Coronary artery (tissue), 2 donors: ENCODE data around the gene KCNMA1.

Experiments
- DNase-seq: peaks from one replicate; pipeline ENCODE4 v3.0.0-alpha.2; 2017; ENCODE audit warnings: low spot score
- H3K27ac ChIP-seq, 2 donors: fragments of 200-600 bp; sonication (generic); one replicate each; pipeline ENCODE4 v1.5.1; 2016 to 2019
- H3K4me3 ChIP-seq: fragments of 200-600 bp; sonication (generic); 2 replicates; pipeline ENCODE4 v1.5.1; 2016; ENCODE audit warnings: mild to moderate bottlenecking, moderate library complexity
- CTCF ChIP-seq: fragments of 200-600 bp; sonication (generic); IDR thresholded peaks from one replicate; pipeline ENCODE4 v1.5.1; 2019; ENCODE audit warnings: antibody characterized with exemption

KCNMA1 gene

GRCh38 chr10:77319557-77319956, 318.1 kb downstream of the KCNMA1 start:
- DNase-seq, result no peak
- Histone ChIP-seq H3K27ac (no peak overlapping the region), H3K4me3 (no peak overlapping the region)
- no peak for TF ChIP-seq CTCF

GRCh38 chr10:77318739-77319138, 318.9 kb downstream of the KCNMA1 start:
- Histone ChIP-seq H3K4me3 (no peak overlapping the region), H3K27ac (no peak overlapping the region)
- no peak for DNase-seq

GRCh38 chr10:77317221-77317620, 320.4 kb downstream of the KCNMA1 start:
- DNase-seq, result no peak
- Histone ChIP-seq H3K4me3 (no peak overlapping the region), H3K27ac (no peak overlapping the region)
- TF ChIP-seq CTCF, result no peak

More at GRCh38 chr10:77318739-77319138, 318.9 kb downstream of the KCNMA1 start:
- TF ChIP-seq CTCF, result no peak

GRCh38 chr10:77315496-77316129, 322.0 kb downstream of the KCNMA1 start:
- no peak for TF ChIP-seq CTCF
- no peak overlapping the region for H3K27ac ChIP-seq

GRCh38 chr10:77313066-77313750, 324.4 kb downstream of the KCNMA1 start:
- no peak for TF ChIP-seq CTCF
- Histone ChIP-seq H3K4me3 (no peak overlapping the region), H3K27ac (no peak overlapping the region)
- no peak for DNase-seq

More at GRCh38 chr10:77315496-77316129, 322.0 kb downstream of the KCNMA1 start:
- no peak overlapping the region for H3K4me3 ChIP-seq
- DNase-seq, result no peak

- no peak for TF ChIP-seq CTCF
Observed at GRCh38 chr10:77311186-77311585, 326.4 kb downstream of the KCNMA1 start.

More at GRCh38 chr10:77311186-77311585, 326.4 kb downstream of the KCNMA1 start:
- no peak for DNase-seq
- H3K4me3 ChIP-seq, result no peak overlapping the region
- no peak overlapping the region for H3K27ac ChIP-seq
